Measurements from ENCODE around the gene OR51I2. TPM values are rescaled to one million over a fixed set of nuclear protein-coding genes. Genes with fewer than 3 reads are reported as not detected.

Gene OR51I2
- polyA plus RNA-seq (ENCODE audit: insufficient read length), result not detected
- long read RNA-seq, donor 1, partial matches to known transcripts, result 0 of 1 reads
- long read RNA-seq, donor 1, other reads (novel, unspliced or antisense), result 0 of 1 reads
- long read RNA-seq, donor 2, result 0 reads
- long read RNA-seq, donor 3, result 0 reads
- long read RNA-seq, donor 4, result 0 reads
- long read RNA-seq, donor 5, result 0 reads
- long read RNA-seq, donor 6, result 0 reads
- long read RNA-seq, donor 7, result 0 reads
- long read RNA-seq, donor 8, result 0 reads

GRCh38 chr11:5449023-5449422 is at the start of gene OR51I2:
OR51I2 (plus strand) TSS chr11:5449323; CDS start chr11:5453489, 4,166 bp downstream.
- DNase-seq, result no peak

GRCh38 chr11:5405173-5405572 is 44.0 kb upstream of the OR51I2 start:
- DNase-seq, result no peak

- DNase-seq, result no peak
These were observed 28.1 kb upstream of the OR51I2 start for GRCh38 chr11:5420993-5421392.

- DNase-seq, result no peak
These were observed 27.3 kb upstream of the OR51I2 start, which contains the start of gene OR51Q1 for GRCh38 chr11:5421811-5422210. OR51Q1 (plus strand) TSS chr11:5422111; CDS start chr11:5422201, 90 bp downstream.

- no peak for DNase-seq
These were observed 26.0 kb upstream of the OR51I2 start for GRCh38 chr11:5423131-5423530.

- DNase-seq, result no peak
These were observed 7.7 kb upstream of the OR51I2 start, which contains the start of gene OR51I1 for GRCh38 chr11:5441414-5441813. OR51I1 (minus strand) TSS chr11:5441514; CDS start chr11:5441514, 0 bp downstream.

- no peak for DNase-seq
These were observed 5.2 kb upstream of the OR51I2 start for GRCh38 chr11:5443835-5444393.

GRCh38 chr11:5449432-5449831 is 309 bp downstream of the OR51I2 start:
- DNase-seq, result no peak

GRCh38 chr11:5460983-5461621 is 12.0 kb downstream of the OR51I2 start:
- DNase-seq, result no peak

GRCh38 chr11:5467527-5467926 is 18.4 kb downstream of the OR51I2 start:
- no peak for DNase-seq

- no peak for DNase-seq
These were observed 24.8 kb downstream of the OR51I2 start for GRCh38 chr11:5473921-5474320.

- peak; percentile 18 for DNase-seq
These were observed 27.2 kb downstream of the OR51I2 start for GRCh38 chr11:5476186-5476819.

GRCh38 chr11:5486003-5486402 is 36.9 kb downstream of the OR51I2 start:
- DNase-seq, result no peak

- no peak for DNase-seq
These were observed 37.3 kb downstream of the OR51I2 start for GRCh38 chr11:5486421-5486820.

GRCh38 chr11:5488385-5488784 is 39.3 kb downstream of the OR51I2 start, which contains the start of gene OR52D1:
OR52D1 (plus strand) TSS chr11:5488685; CDS start chr11:5488707, 22 bp downstream.
- no peak for DNase-seq

- DNase-seq, result no peak
These were observed 39.8 kb downstream of the OR51I2 start for GRCh38 chr11:5488798-5489399.

GRCh38 chr11:5489576-5490357 is 40.6 kb downstream of the OR51I2 start:
- DNase-seq, result no peak

GRCh38 chr11:5499671-5500070 is 50.5 kb downstream of the OR51I2 start:
- DNase-seq, result no peak

GRCh38 chr11:5500393-5500801 is 51.3 kb downstream of the OR51I2 start:
- no peak for DNase-seq

GRCh38 chr11:5504403-5504921 is 55.3 kb downstream of the OR51I2 start:
- DNase-seq, result peak; percentile 2

- no peak for DNase-seq
These were observed 56.4 kb downstream of the OR51I2 start for GRCh38 chr11:5505363-5506048.

Measured in left kidney (tissue), 8 donors.